K562 (cell line): ENCODE results near the gene GIMAP8. TPM values are rescaled to one million over a fixed set of nuclear protein-coding genes. Genes with fewer than 3 reads are reported as not detected.

Source experiments
- DLX4 ChIP-seq: fragments of 250-450 bp; sonication (Bioruptor Pico); IDR thresholded peaks from 2 replicates; pipeline ENCODE4 v1.6.1; 2021; ENCODE audit warnings: mild to moderate bottlenecking
- ETV6 ChIP-seq, 3 experiments: fragments of 150-350 bp in 1 of 3; sonication (generic) in 1 of 3; formaldehyde crosslinking in 1 of 3; IDR thresholded peaks; 2 replicates each; pipeline versions ENCODE4 v1.6.1 to v1.8.0; 2014 to 2022; ENCODE audit warnings: borderline replicate concordance in 2 of 3, low read depth in 2 of 3, antibody characterized with exemption in 1 of 3, low read length in 1 of 3, mild to moderate bottlenecking in 1 of 3, missing genetic modification reagents in 1 of 3
- EZH2 ChIP-seq: IDR thresholded peaks from 2 replicates; pipeline ENCODE4 v1.6.1; 2012; ENCODE audit warnings: low read depth, mild to moderate bottlenecking, inconsistent platforms, low read length, borderline replicate concordance
- GATA2 ChIP-seq: sonication (generic); formaldehyde crosslinking; IDR thresholded peaks from 2 replicates; pipeline ENCODE4 v1.4.0; 2020; ENCODE audit warnings: mild to moderate bottlenecking, missing genetic modification reagents
- HDAC2 ChIP-seq: fragments of 450-650 bp; IDR thresholded peaks from 2 replicates; pipeline ENCODE4 v1.6.1; 2016; ENCODE audit warnings: mild to moderate bottlenecking
- IFI16 ChIP-seq: fragments of 250-450 bp; sonication (Bioruptor Pico); IDR thresholded peaks from 2 replicates; pipeline ENCODE4 v2.1.2; 2022; ENCODE audit warnings: mild to moderate bottlenecking, inconsistent platforms
- NCOA6 ChIP-seq: fragments of 450-650 bp; IDR thresholded peaks from 2 replicates; pipeline ENCODE4 v1.6.1; 2017; ENCODE audit warnings: mild to moderate bottlenecking
- NR4A1 ChIP-seq, 2 experiments: fragments of 250-450 bp in 1 of 2; fragments of 450-650 bp in 1 of 2; sonication (Bioruptor Pico) in 1 of 2; IDR thresholded peaks; 2 replicates each; pipeline versions ENCODE4 v1.4.0 to v1.6.1; 2016 to 2020; ENCODE audit warnings: mild to moderate bottlenecking in 2 of 2, missing compliant biosample characterization in 1 of 2, missing genetic modification characterization in 1 of 2, moderate library complexity in 1 of 2
- OTX1 ChIP-seq: fragments of 450-650 bp; formaldehyde crosslinking; IDR thresholded peaks from 2 replicates; pipeline ENCODE4 v1.4.0; 2022; ENCODE audit warnings: mild to moderate bottlenecking
- RBM15 ChIP-seq: fragments of 200-400 bp; formaldehyde crosslinking; IDR thresholded peaks from 2 replicates; pipeline ENCODE4 v1.6.1; 2018; ENCODE audit warnings: mild to moderate bottlenecking, low read length, moderate library complexity; ENCODE audit not compliant: insufficient read depth
- TAF1 ChIP-seq: IDR thresholded peaks from 2 replicates; pipeline ENCODE4 v1.6.1; 2011; ENCODE audit warnings: mild to moderate bottlenecking, low read length, moderate library complexity; ENCODE audit not compliant: insufficient read depth, control insufficient read depth, severe bottlenecking; ENCODE audit errors: extremely low read depth
- ZNF644 ChIP-seq: fragments of 200-800 bp; sonication (Bioruptor generic); IDR thresholded peaks from 2 replicates; pipeline ENCODE4 v1.6.1; 2016; ENCODE audit warnings: low read depth, missing genetic modification characterization, missing compliant biosample characterization
- polyA plus RNA-seq, 8 experiments: library from polyadenylated mRNA; depleted of rRNA in 4 of 8; stranded (reverse) in 5 of 8; unstranded in 3 of 8; fragments of >200 nt; fragmentation: Nextera tagmentation in 2 of 8; fragmentation: Illumina TruSeq in 1 of 8; extraction: Ambion mirVana in 2 of 8; extraction: Trizol in 1 of 8; gene quantifications; 2 replicates each; pipeline versions ENCODE4 v1.2.1 to v1.2.3, GENCODE V29; 2011 to 2014; ENCODE audit warnings: inconsistent platforms in 1 of 8, missing spikeins in 1 of 8
- total RNA-seq, 7 experiments: library from RNA; depleted of rRNA in 6 of 7; stranded (reverse); fragments of >200 nt in 6 of 7; fragmentation: Illumina TruSeq in 2 of 7; extraction: Trizol in 2 of 7; gene quantifications; 2 replicates each; pipeline versions ENCODE4 v1.2.1 to v1.2.3, GENCODE V29; 2011 to 2021; ENCODE audit warnings: low replicate concordance in 1 of 7
- TF ChIP-seq, protein P1 (sequence below), 2 experiments: fragments of 450-650 bp; formaldehyde crosslinking in 1 of 2; IDR thresholded peaks; 2 replicates each; pipeline versions ENCODE4 v1.4.0 to v1.6.1; 2014 to 2020; ENCODE audit warnings: mild to moderate bottlenecking in 2 of 2, borderline replicate concordance in 1 of 2, low read depth in 1 of 2
- TF ChIP-seq, protein P2 (sequence below): IDR thresholded peaks from 2 replicates; pipeline ENCODE4 v1.6.1; 2011; ENCODE audit warnings: borderline replicate concordance, low read depth, mild to moderate bottlenecking, moderate library complexity, low read length; ENCODE audit not compliant: insufficient read depth, poor library complexity, severe bottlenecking

The GIMAP8 gene
- total and polyA plus RNA-seq, 9 of the 15 experiments (the other 6 are each of a cell fraction or from before 2014, with no cell fraction given), result not detected

DNA sequence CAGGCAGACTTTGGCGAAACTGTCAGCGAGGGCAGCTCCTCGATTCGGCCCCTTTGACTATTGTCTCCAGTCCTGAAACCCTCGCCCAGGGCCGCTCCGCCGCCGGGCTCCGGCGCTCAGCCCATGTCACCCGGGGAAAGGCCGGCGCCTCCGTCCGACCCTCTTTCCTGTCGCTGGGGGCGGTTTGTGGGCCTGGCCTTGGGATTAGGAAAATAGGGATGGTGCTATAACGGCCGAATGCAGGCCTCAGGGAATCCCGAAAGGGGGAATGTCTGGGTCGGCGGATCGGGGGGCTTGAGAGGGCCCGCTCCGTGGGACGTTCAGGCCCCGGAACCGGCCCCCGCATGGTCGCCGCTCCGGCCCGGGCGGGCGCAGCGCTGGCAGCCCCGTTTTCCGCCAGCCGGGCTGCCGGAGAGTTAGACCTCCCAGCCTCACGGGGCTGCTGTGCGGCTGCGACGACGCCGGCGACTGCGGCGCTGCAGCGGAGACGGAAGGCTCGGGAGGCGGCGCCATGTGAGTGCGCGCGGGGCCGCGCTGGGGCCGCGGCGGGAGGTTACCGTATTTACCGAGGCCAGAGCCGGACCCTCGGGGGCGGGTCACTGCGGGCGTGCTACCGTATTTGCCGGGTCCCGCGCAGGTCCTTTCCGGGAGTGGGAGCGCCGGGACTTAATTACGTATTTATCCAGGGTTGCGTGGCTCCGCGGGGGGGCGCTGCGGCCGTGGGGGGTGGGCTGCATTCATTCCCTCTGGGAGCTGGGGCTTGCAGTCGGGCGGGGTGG, 45.4 kb upstream of the GIMAP8 start (continued):
- TF ChIP-seq, protein P1, sequence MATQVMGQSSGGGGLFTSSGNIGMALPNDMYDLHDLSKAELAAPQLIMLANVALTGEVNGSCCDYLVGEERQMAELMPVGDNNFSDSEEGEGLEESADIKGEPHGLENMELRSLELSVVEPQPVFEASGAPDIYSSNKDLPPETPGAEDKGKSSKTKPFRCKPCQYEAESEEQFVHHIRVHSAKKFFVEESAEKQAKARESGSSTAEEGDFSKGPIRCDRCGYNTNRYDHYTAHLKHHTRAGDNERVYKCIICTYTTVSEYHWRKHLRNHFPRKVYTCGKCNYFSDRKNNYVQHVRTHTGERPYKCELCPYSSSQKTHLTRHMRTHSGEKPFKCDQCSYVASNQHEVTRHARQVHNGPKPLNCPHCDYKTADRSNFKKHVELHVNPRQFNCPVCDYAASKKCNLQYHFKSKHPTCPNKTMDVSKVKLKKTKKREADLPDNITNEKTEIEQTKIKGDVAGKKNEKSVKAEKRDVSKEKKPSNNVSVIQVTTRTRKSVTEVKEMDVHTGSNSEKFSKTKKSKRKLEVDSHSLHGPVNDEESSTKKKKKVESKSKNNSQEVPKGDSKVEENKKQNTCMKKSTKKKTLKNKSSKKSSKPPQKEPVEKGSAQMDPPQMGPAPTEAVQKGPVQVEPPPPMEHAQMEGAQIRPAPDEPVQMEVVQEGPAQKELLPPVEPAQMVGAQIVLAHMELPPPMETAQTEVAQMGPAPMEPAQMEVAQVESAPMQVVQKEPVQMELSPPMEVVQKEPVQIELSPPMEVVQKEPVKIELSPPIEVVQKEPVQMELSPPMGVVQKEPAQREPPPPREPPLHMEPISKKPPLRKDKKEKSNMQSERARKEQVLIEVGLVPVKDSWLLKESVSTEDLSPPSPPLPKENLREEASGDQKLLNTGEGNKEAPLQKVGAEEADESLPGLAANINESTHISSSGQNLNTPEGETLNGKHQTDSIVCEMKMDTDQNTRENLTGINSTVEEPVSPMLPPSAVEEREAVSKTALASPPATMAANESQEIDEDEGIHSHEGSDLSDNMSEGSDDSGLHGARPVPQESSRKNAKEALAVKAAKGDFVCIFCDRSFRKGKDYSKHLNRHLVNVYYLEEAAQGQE (IDR thresholded peaks at IDR 0.05; ENCODE audit: borderline replicate concordance), result peak; percentile 43; the same call in 1 of the 2 replicates
- TF ChIP-seq, protein P1 (CRISPR knock-in tag; IDR thresholded peaks at IDR 0.05; ENCODE audit: low read depth), result peak; percentile 10; the same call in 1 of the 2 replicates
- TF ChIP-seq IFI16 (CRISPR knock-in tag) (no peak), ZNF644 (tag) (no peak), NCOA6 (no peak), NR4A1 (CRISPR knock-in tag; IDR thresholded peaks at IDR 0.05) (no peak; the same call in 1 of the 2 replicates), NR4A1 (tag; IDR thresholded peaks at IDR 0.05) (peak; percentile 85; the same call in 1 of the 2 replicates), DLX4 (no peak), RBM15 (no peak), OTX1 (CRISPR knock-in tag) (peak; percentile 81; the same call in 1 of the 2 replicates), HDAC2 (peak; percentile 27; the same call in 1 of the 2 replicates), TAF1 (peak; percentile 95), GATA2 (CRISPR knock-in tag) (no peak), EZH2 (no peak), ETV6 (IDR thresholded peaks at IDR 0.05; ENCODE audit: borderline replicate concordance in 1 of 2, low read depth in 2 of 2, low read length in 1 of 2) (peak; percentile 20 to 41; a peak in 2 of 4 replicates), ETV6 (CRISPR knock-in tag; IDR thresholded peaks at IDR 0.05; ENCODE audit: borderline replicate concordance) (peak; percentile 95)
- TF ChIP-seq, protein P2, sequence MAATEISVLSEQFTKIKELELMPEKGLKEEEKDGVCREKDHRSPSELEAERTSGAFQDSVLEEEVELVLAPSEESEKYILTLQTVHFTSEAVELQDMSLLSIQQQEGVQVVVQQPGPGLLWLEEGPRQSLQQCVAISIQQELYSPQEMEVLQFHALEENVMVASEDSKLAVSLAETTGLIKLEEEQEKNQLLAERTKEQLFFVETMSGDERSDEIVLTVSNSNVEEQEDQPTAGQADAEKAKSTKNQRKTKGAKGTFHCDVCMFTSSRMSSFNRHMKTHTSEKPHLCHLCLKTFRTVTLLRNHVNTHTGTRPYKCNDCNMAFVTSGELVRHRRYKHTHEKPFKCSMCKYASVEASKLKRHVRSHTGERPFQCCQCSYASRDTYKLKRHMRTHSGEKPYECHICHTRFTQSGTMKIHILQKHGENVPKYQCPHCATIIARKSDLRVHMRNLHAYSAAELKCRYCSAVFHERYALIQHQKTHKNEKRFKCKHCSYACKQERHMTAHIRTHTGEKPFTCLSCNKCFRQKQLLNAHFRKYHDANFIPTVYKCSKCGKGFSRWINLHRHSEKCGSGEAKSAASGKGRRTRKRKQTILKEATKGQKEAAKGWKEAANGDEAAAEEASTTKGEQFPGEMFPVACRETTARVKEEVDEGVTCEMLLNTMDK, result peak; percentile 91
